Measurements from ENCODE around the gene DSCAML1. TPM values are rescaled to one million over a fixed set of nuclear protein-coding genes. Genes with fewer than 3 reads are reported as not detected.

DSCAML1 gene
- total and polyA plus RNA-seq, 9 of the 15 experiments (the other 6 are each of a cell fraction or from before 2014, with no cell fraction given): not detected

DNA sequence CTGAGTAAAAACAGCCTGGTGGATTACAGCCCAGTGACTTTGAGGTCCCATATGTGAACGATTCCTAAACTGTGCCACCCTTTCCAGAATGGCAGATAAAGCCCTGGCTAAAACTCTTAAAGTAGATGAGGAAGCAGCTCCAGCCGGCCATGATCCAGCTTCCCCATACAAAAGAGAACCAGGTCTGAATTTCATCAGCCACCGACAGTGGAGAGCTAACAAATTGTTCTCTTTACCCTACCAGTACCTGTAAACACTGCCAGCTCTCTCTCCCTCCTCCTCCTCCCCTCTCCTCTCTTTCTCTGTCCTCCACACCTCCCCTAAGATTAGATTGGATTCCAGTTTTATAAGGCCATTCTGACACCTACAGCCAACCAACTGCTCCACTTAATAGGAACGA, 176.9 kb downstream of the DSCAML1 start (continued):
- TF ChIP-seq DDX20 (tag; IDR thresholded peaks at IDR 0.05; ENCODE audit: low read depth): no peak

GRCh38 chr11:117619661-117620060, 177.4 kb downstream of the DSCAML1 start:
- H3K27ac ChIP-seq (ENCODE audit: extremely low read depth, low read depth, low read length): no peak overlapping the region
- ChIA-PET CTCF (ENCODE audit: low intra/inter-chr PET ratio) (no interaction called here), POLR2A (interaction anchor here (0.6 kb wide), 1 partner anchor 40 kb away, joined by 4 read pairs; no protein-coding TSS in a partner anchor)
- DNase-seq (ENCODE audit: extremely low read depth in 1 of 4, low spot score in 3 of 4): no peak
- H3K9me3 ChIP-seq (replicated peaks; ENCODE audit: control insufficient read depth, insufficient read depth, low read depth, low read length): no peaks in the 10 kb centered on the region
- H2AFZ ChIP-seq (ENCODE audit: low read depth, low read length): no peak overlapping the region
- no peak overlapping the region for H3K9ac ChIP-seq (ENCODE audit: insufficient read depth in 1 of 2, low read depth in 2 of 2, low read length in 2 of 2)
- H3K27me3 ChIP-seq (ENCODE audit: control insufficient read depth in 2 of 2, insufficient read depth in 2 of 2, low read length in 2 of 2): peaks cover 0 to 4% of the 10 kb centered on the region in 2 experiments; a peak in 1 of 5 replicates
- intact Hi-C loops (cut with micrococcal nuclease) (loop anchor here (2.0 kb wide), 1 partner anchor 193 kb away; no protein-coding TSS in a partner anchor), in situ Hi-C loops (cut with MboI) (no loop called here)
- FAIRE-seq: no peak
- TF ChIP-seq ELK3 (CRISPR knock-in tag; IDR thresholded peaks at IDR 0.05) (no peak), SRSF9 (IDR thresholded peaks at IDR 0.05; ENCODE audit: borderline replicate concordance, low read depth, low read length) (no peak), ZNF586 (CRISPR knock-in tag; conservative IDR thresholded peaks at IDR 0.05) (no peak), MITF (IDR thresholded peaks at IDR 0.05) (no peak)
- TF ChIP-seq, protein P1, sequence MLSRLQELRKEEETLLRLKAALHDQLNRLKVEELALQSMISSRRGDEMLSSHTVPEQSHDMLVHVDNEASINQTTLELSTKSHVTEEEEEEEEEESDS (CRISPR knock-in tag; IDR thresholded peaks at IDR 0.05): no peak
- H3K79me2 ChIP-seq (ENCODE audit: control insufficient read depth, insufficient read depth, low read length): no peaks in the 10 kb centered on the region
- H3K4me3 ChIP-seq: no peak overlapping the region
- H3K4me2 ChIP-seq (ENCODE audit: insufficient read depth, low read length): no peak overlapping the region
- H3K36me3 ChIP-seq (ENCODE audit: control insufficient read depth, insufficient read depth, low read length): no peaks in the 10 kb centered on the region
- WGBS (ENCODE audit: insufficient coverage, low coverage, missing lambda C conversion rate): 0% methylated on average over 4 of the region's 4 CpGs
- H3K9me1 ChIP-seq (ENCODE audit: control insufficient read depth, insufficient read depth, low read length): no peaks in the 10 kb centered on the region
- no peaks in the 10 kb centered on the region for H3K4me1 ChIP-seq (replicated peaks in 1 of 2; ENCODE audit: control insufficient read depth in 2 of 2, insufficient read depth in 2 of 2, low read length in 2 of 2)
- no peaks in the 10 kb centered on the region for H4K20me1 ChIP-seq (replicated peaks; ENCODE audit: control insufficient read depth, insufficient read depth, low read length)
- no TSS peak for BruUV-seq (replicated peaks)
- ATAC-seq: no peak

Data from K562 (cell line).